ENCODE data around the gene RPP25. TPM values are rescaled to one million over a fixed set of nuclear protein-coding genes. Genes with fewer than 3 reads are reported as not detected.

The RPP25 gene
- total RNA-seq, 4 donors from 2014 or later, result 7.4 to 15.3 (median 9.5) TPM

DNA sequence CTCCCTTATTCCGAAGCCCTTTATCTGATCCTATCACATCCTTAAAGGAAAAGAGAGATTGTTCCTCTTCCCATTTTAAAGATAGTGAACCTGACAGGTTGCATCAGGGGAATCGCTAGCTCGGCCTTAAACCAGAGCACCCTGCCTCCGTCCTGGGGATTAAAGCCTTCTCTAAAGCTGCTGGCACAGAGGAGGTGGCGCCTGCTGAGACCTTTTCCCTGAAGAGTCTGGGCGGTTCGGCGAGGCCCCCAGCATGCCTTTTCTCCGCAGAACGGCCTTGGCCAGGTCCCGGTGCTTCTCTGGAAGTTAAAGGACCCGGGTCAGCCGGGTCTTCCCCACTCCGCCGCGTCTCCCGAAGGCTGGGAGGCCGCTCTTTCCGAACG, 50.5 kb downstream of the RPP25 start:
- Histone ChIP-seq H3K27ac (peak overlapping the region; percentile 91 to 94 (median 92)), H3K36me3 (peaks cover 0 to 43% (median 0%) of the 10 kb centered on the region in 3 donors), H3K27me3 (no peaks in the 10 kb centered on the region), H3K4me1 (peaks cover 4 to 16% (median 10%) of the 10 kb centered on the region in 4 donors), H3K9me3 (no peaks in the 10 kb centered on the region), H3K4me3 (peak overlapping the region; percentile 78 to 95 (median 86))
- DNase-seq, result peak in 2 of 3 donors; percentile 27 to 63
- TF ChIP-seq, protein P1, sequence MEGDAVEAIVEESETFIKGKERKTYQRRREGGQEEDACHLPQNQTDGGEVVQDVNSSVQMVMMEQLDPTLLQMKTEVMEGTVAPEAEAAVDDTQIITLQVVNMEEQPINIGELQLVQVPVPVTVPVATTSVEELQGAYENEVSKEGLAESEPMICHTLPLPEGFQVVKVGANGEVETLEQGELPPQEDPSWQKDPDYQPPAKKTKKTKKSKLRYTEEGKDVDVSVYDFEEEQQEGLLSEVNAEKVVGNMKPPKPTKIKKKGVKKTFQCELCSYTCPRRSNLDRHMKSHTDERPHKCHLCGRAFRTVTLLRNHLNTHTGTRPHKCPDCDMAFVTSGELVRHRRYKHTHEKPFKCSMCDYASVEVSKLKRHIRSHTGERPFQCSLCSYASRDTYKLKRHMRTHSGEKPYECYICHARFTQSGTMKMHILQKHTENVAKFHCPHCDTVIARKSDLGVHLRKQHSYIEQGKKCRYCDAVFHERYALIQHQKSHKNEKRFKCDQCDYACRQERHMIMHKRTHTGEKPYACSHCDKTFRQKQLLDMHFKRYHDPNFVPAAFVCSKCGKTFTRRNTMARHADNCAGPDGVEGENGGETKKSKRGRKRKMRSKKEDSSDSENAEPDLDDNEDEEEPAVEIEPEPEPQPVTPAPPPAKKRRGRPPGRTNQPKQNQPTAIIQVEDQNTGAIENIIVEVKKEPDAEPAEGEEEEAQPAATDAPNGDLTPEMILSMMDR (IDR thresholded peaks at IDR 0.05), result no peak
- TF ChIP-seq POLR2A (IDR thresholded peaks at IDR 0.05), result no peak

Small RNA genes within 50 kb of the gene (small RNA-seq; reads per million reads assigned to genes)
- 0 reads per million in 2 donors for gene RF00019

Other genes starting within 250 kb of the RPP25 start
- gene CYP1A1, start 231.2 kb downstream of the RPP25 start, total RNA-seq, result 1 to 10 TPM in 1 of 4 donors, under 1 TPM in 1, not detected in 2; 0.70 to 3.3 TPM
- gene CYP1A2, start 207.9 kb downstream of the RPP25 start, total RNA-seq, result not detected
- 100 to 1,000 TPM in 1 of 4 donors, 10 to 100 TPM in 3; 53.8 to 122 (median 66.2) TPM for gene CSK, start 174.7 kb downstream of the RPP25 start, total RNA-seq
- not detected for gene LMAN1L, start 143.9 kb downstream of the RPP25 start, total RNA-seq
- gene CPLX3, start 130.1 kb downstream of the RPP25 start, total RNA-seq, result not detected
- 100 to 1,000 TPM; 194 to 508 (median 288) TPM for gene ULK3, start 113.6 kb downstream of the RPP25 start, total RNA-seq
- 100 to 1,000 TPM in 3 of 4 donors, 10 to 100 TPM in 1; 60.2 to 206 (median 151) TPM for gene SCAMP2, start 83.4 kb downstream of the RPP25 start, total RNA-seq
- 100 to 1,000 TPM in 3 of 4 donors, 10 to 100 TPM in 1; 52.0 to 221 (median 174) TPM for gene MPI, start 66.7 kb downstream of the RPP25 start, total RNA-seq
- gene FAM219B, start 49.9 kb downstream of the RPP25 start, total RNA-seq, result 10 to 100 TPM; 48.7 to 76.5 (median 57.6) TPM
- gene COX5A, start 18.7 kb downstream of the RPP25 start, total RNA-seq, result 100 to 1,000 TPM in 3 of 4 donors, 10 to 100 TPM in 1; 59.4 to 326 (median 195) TPM
- 10 to 100 TPM in 3 of 4 donors, 1 to 10 TPM in 1; 5.0 to 78.1 (median 53.4) TPM for gene SCAMP5, start 38.8 kb upstream of the RPP25 start, total RNA-seq
- gene PPCDC, start 66.8 kb upstream of the RPP25 start, total RNA-seq, result 10 to 100 TPM in 3 of 4 donors, 1 to 10 TPM in 1; 8.4 to 63.5 (median 20.5) TPM
- 10 to 100 TPM; 13.1 to 31.9 (median 26.7) TPM for gene C15orf39, start 245.1 kb upstream of the RPP25 start, total RNA-seq

All from Peyer's patch (tissue), 4 donors.